ENCODE results near the gene BANP. TPM values are rescaled to one million over a fixed set of nuclear protein-coding genes. Genes with fewer than 3 reads are reported as not detected.
"Not testable (repeated sequence)": the region's sequence is repeated elsewhere in the genome, so short reads cannot be mapped to it uniquely, and the experiment has no call there.

The BANP gene
- total and polyA plus RNA-seq, 2 experiments from 2014 or later = 14.8 TPM

DNA sequence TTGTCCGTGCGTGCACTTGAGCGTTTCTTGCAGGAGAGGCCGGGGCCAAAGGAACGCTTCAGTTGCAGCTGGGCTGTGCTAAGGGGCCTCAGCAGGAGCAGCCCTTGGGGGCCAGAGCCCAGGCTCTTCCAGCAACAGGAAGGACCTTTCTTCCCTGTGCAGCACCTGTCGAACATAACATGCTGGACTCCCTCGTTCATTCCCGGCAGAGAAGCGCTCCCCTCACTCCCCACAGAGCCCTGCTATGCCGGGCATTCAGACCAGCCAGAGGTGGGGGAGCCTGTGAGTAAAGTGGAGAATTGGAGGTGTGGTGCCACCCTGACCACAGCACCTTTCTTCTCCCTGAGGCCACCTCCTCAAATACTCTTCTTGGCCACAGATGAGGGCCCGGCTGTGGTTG, 94.1 kb downstream of the BANP start:
- H3K27ac ChIP-seq; H4K20me1 ChIP-seq (ENCODE audit: insufficient read depth); H3F3A ChIP-seq (ENCODE audit: insufficient read depth); H3K27me3 ChIP-seq (replicated peaks; ENCODE audit: insufficient read depth); H3K4me1 ChIP-seq (ENCODE audit: insufficient read depth); H3K9ac ChIP-seq; H3K4me3 ChIP-seq; in situ Hi-C loops (cut with MboI); H3K36me3 ChIP-seq (ENCODE audit: low read depth); DNase-seq; H2AFZ ChIP-seq; H3K4me2 ChIP-seq (ENCODE audit: unreplicated experiment); H3K79me2 ChIP-seq (ENCODE audit: insufficient read depth); H3K9me3 ChIP-seq (ENCODE audit: low read depth); H3K9me2 ChIP-seq (ENCODE audit: insufficient read depth): not testable (repeated sequence)
- 91 to 92% methylated on average over 10 to 11 of the region's 11 CpGs for WGBS, 2 experiments (ENCODE audit: low coverage in 1 of 2, low lambda C conversion rate in 2 of 2, missing lambda C conversion rate in 2 of 2)

DNA sequence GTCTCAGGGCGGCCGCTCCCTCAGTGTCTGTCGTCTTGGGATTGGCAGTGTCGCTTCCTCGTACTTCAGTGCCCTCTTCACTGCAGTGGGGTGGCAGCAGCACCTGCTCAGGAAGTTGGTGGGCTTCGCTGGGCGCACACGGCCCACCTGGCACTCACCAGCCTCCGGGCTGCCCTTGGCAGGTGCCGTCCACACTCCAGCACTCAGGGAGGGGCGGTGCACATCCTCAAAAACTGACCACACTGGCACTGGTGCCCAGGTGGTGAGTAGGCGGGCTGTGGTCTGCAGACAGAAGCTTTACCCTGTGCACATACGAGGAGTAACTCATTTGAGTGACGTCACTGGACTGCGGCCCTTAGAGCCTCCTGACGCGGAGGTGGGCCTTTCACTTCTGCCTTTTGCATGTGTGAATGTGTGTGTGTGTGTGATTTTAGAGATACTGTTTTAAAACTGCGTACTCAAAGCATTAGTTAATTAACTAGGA, 94.6 kb downstream of the BANP start:
- Histone ChIP-seq H3K4me2 (ENCODE audit: unreplicated experiment) (no peak overlapping the region), H3K36me3 (ENCODE audit: low read depth) (no peaks in the 10 kb centered on the region), H3K27ac (no peak overlapping the region), H3K27me3 (replicated peaks; ENCODE audit: insufficient read depth) (no peaks in the 10 kb centered on the region), H3K9ac (no peak overlapping the region), H3K79me2 (ENCODE audit: insufficient read depth) (no peaks in the 10 kb centered on the region), H3K4me1 (ENCODE audit: insufficient read depth) (no peaks in the 10 kb centered on the region), H4K20me1 (ENCODE audit: insufficient read depth) (no peaks in the 10 kb centered on the region), H3F3A (ENCODE audit: insufficient read depth) (no peaks in the 10 kb centered on the region), H2AFZ (no peak overlapping the region), H3K9me2 (ENCODE audit: insufficient read depth) (no peaks in the 10 kb centered on the region), H3K9me3 (ENCODE audit: low read depth) (no peaks in the 10 kb centered on the region), H3K4me3 (no peak overlapping the region)
- no peak for TF ChIP-seq EZH2phosphoT487 (IDR thresholded peaks at IDR 0.05; ENCODE audit: insufficient read depth, low read depth)
- no peak for TF ChIP-seq EZH2 (IDR thresholded peaks at IDR 0.05; ENCODE audit: insufficient read depth, poor library complexity, severe bottlenecking)
- 93 to 95% methylated on average over 18 of the region's 18 CpGs for WGBS, 2 experiments (ENCODE audit: low coverage in 1 of 2, low lambda C conversion rate in 2 of 2, missing lambda C conversion rate in 2 of 2)
- in situ Hi-C loops (cut with MboI) = no loop called here
- DNase-seq = no peak

DNA sequence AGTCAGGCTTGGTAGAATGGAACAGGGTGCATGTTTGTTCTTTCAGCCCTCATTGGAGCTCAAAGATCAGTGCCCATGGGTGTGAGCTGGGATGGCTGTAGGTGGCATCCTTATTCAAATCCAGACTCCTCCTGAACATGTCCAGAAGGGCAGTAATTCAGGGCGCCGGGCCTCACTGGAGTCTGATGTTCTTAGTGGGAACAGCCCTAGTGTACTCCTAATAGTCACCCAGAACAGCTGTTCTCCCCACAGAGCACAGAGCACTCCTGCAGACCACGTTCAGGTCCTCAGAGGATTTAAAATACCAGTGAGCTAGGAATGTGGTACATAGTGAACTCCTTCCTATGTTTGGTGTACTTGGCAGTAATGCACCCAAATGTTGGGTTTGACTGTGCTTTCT, 96.2 kb downstream of the BANP start:
- H3K9me2 ChIP-seq (ENCODE audit: insufficient read depth) = no peaks in the 10 kb centered on the region
- H3F3A ChIP-seq (ENCODE audit: insufficient read depth) = no peaks in the 10 kb centered on the region
- no peaks in the 10 kb centered on the region for H3K79me2 ChIP-seq (ENCODE audit: insufficient read depth)
- H3K4me2 ChIP-seq (ENCODE audit: unreplicated experiment) = no peak overlapping the region
- whole genome bisulfite sequencing, 2 experiments (ENCODE audit: low coverage in 1 of 2, low lambda C conversion rate in 2 of 2, missing lambda C conversion rate in 2 of 2) = 96 to 100% methylated on average over 3 of the region's 3 CpGs
- DNase-seq = no peak
- no peaks in the 10 kb centered on the region for H3K36me3 ChIP-seq (ENCODE audit: low read depth)
- in situ Hi-C loops (cut with MboI) = no loop called here
- H4K20me1 ChIP-seq (ENCODE audit: insufficient read depth) = no peaks in the 10 kb centered on the region
- no peaks in the 10 kb centered on the region for H3K9me3 ChIP-seq (ENCODE audit: low read depth)
- TF ChIP-seq EZH2 (IDR thresholded peaks at IDR 0.05; ENCODE audit: insufficient read depth, poor library complexity, severe bottlenecking) = no peak
- TF ChIP-seq EZH2phosphoT487 (IDR thresholded peaks at IDR 0.05; ENCODE audit: insufficient read depth, low read depth) = no peak
- H3K4me3 ChIP-seq = no peak overlapping the region
- no peaks in the 10 kb centered on the region for H3K4me1 ChIP-seq (ENCODE audit: insufficient read depth)
- no peak overlapping the region for H3K9ac ChIP-seq
- no peak overlapping the region for H3K27ac ChIP-seq
- no peak overlapping the region for H2AFZ ChIP-seq
- H3K27me3 ChIP-seq (replicated peaks; ENCODE audit: insufficient read depth) = no peaks in the 10 kb centered on the region

DNA sequence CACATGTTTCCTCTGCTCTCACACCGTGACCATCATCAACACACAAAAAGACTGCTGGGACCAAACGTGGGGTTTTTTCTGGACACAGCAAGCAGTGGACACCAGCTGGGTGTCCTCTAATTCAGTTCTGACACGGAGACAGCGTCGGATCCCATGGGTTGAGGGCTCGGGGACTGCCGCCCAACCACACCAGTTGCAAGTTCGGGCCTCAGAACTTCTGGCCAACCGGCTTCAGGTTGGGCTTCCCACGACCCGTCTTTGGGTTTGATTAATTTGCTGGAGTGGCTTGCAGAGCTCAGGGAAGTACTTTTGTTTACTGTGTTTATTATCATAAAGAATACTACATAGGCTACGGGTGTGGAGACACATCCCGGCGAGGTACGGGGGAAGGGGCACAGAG, 97.8 kb downstream of the BANP start:
- 90 to 91% methylated on average over 15 of the region's 15 CpGs for WGBS, 2 experiments (ENCODE audit: low coverage in 1 of 2, low lambda C conversion rate in 2 of 2, missing lambda C conversion rate in 2 of 2)
- Histone ChIP-seq H3K4me1 (ENCODE audit: insufficient read depth) (no peaks in the 10 kb centered on the region), H3F3A (ENCODE audit: insufficient read depth) (no peaks in the 10 kb centered on the region), H3K9ac (no peak overlapping the region), H3K79me2 (ENCODE audit: insufficient read depth) (no peaks in the 10 kb centered on the region), H4K20me1 (ENCODE audit: insufficient read depth) (no peaks in the 10 kb centered on the region), H3K4me3 (no peak overlapping the region), H3K9me3 (ENCODE audit: low read depth) (no peaks in the 10 kb centered on the region), H2AFZ (no peak overlapping the region), H3K27ac (no peak overlapping the region), H3K36me3 (ENCODE audit: low read depth) (no peaks in the 10 kb centered on the region), H3K4me2 (ENCODE audit: unreplicated experiment) (no peak overlapping the region), H3K9me2 (ENCODE audit: insufficient read depth) (no peaks in the 10 kb centered on the region), H3K27me3 (replicated peaks; ENCODE audit: insufficient read depth) (no peaks in the 10 kb centered on the region)
- no peak for DNase-seq
- in situ Hi-C loops (cut with MboI) = no loop called here
- no peak for TF ChIP-seq EZH2 (IDR thresholded peaks at IDR 0.05; ENCODE audit: insufficient read depth, poor library complexity, severe bottlenecking)
- no peak for TF ChIP-seq EZH2phosphoT487 (IDR thresholded peaks at IDR 0.05; ENCODE audit: insufficient read depth, low read depth)

Data from GM23248 (cell line).